Adrenal gland (tissue), 5 donors: ENCODE results near the gene NPS.

Experiments used
- CTCF ChIP-seq, 6 experiments: fragments of 450-650 bp in 4 of 6; fragments of 200-600 bp in 2 of 6; sonication (generic) in 1 of 6; IDR thresholded peaks; 1 replicate in 5 of 6; 2 replicates in 1 of 6; pipeline versions ENCODE4 v1.5.1 to v1.8.0; 2016 to 2021; ENCODE audit warnings: antibody characterized with exemption in 6 of 6, mild to moderate bottlenecking in 2 of 6, moderate library complexity in 1 of 6
- POLR2A ChIP-seq, 2 donors: fragments of 450-650 bp; IDR thresholded peaks; one replicate each; pipeline ENCODE4 v1.6.1; 2017; ENCODE audit warnings: antibody characterized with exemption in 2 of 2, mild to moderate bottlenecking in 2 of 2, moderate library complexity in 1 of 2
- donor health status: DM: no; HTN: no; CAD: no.

DNA sequence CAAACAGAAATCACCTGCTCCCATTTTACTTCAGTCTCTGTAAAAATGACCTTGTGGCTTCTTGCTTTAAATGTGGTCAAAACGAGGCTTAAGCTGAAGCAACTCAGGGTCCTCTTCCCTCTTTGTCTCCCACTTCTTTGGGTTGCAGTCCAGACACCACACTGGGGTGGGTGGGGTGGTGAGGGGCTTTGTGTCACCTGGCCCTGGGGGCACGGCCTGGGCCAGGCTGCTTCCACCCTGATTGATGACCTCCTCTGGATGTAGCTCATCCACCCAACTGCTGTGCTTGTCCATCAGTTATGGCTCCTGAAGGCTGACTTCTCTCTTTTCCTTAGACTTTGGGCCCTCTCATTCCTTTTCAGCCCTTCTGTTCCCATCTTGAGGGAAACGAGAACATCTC lies 26.8 kb upstream of the NPS start:
- no peak for TF ChIP-seq CTCF (IDR thresholded peaks at IDR 0.05)
- TF ChIP-seq POLR2A (IDR thresholded peaks at IDR 0.05), result no peak
